NCI-H2227 treated with DMSO at 0.1 percent for 48 hours (cell line): ENCODE measurements around the gene DDA1.
"Not testable (repeated sequence)": the region's sequence is repeated elsewhere in the genome, so short reads cannot be mapped to it uniquely, and the experiment has no call there.

Source experiments
- DNase-seq: peaks from one replicate; lab custom pipeline; 2025; lab: John Stamatoyannopoulos, UW

DDA1 gene

DNA sequence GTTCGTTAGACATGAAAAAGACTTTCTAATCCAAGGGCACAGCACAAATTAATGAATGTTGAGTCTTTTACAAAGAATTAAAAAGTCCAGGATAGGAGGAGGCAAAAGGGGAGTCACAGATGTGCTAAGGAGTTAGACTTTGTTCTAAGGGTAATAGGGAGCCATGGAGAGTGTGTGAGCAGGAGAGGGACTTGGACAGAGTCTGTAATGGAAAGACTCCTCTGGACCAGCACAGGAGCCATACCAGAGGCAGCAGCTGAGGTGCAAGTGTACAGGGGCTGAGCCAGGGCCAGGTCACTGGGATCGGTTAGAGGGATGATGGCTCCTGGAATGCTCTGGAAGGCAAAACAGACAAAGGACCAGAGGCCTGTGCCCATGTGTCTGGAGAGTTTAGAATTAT is 38.5 kb downstream of the DDA1 start:
- no peak for DNase-seq

DNA sequence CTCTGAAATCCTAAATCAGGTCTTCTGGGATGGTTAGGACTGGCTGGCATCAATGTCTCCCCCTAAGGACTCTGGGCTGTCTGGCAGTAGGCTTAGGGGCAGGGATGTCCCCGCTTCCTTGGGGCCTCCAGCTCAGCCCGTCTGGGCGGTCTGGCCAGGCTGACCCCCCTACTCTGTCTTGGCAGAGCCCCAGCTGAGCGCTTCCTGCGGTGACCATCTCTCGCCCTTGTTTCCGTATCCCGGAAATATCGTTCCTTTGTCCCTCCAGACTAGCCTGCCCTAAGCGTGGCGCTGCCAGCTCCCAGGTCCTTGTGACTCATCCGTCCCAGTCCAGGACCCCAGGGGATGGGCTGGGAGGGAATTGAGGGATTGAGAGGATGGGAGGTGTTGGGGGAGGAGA is 39.3 kb downstream of the DDA1 start:
- peak; percentile 13 for DNase-seq

DNA sequence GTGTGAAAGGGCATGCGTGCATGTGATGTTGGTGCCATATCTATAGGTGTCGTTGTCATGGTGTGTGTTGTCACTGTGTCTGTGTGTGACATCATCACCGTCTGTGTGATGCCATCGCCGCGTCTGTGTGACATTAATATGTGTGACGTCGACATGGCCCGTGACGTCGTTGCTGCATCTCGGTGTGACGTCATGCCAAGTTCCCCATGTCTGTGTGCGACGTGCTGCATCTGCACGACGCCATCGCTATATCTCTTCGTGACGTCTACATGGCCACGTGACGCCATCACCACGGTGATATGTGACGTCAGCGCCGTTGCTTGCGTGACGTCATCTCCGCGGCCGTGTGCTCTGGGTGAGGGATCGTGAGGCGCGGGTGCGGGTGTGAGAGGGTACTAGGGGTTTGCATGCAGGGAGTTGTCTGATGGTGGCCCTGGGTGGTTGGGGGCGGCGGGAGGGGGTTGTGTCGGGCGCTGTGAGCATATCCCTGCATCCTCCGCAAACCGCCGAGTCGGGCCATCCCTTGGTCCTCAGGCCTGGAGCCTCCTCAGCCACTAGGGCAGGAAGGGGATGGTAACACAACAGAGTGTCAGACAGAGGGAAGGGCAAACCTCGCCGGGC is 42.6 kb downstream of the DDA1 start:
- no peak for DNase-seq

DNA sequence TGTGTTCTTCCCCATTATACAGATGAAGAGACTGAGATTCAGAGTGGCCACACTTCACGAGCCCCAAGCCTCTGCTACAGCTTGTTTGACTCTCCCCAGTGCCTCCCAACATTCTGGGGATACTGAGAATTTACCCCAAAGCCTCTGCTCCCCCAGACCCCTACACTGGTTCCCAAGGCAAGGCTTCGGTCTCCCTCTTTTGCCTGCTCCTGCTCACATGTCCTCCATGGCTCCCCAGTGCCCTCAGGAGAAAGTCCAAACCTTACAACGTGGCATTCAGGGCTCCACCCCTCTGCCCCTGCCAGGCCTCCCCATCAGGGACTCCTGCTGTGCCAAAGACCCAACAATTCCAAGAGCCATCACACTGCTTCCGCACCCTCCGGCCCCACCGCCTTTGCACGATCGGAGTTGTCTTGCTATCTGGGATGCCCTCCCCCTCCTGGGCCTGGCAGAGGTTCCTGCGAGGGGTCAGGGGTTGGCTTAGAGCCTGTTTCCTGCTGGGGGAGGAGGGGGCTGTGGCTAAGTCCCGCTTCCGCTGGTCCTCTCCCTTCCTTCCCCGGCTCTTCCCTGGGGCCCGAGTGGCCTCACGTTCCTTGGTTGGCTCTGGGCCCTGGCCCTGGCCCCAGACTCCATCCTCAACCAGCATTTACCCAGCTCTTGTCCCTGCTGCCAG is 43.4 kb downstream of the DDA1 start:
- DNase-seq = no peak

DNA sequence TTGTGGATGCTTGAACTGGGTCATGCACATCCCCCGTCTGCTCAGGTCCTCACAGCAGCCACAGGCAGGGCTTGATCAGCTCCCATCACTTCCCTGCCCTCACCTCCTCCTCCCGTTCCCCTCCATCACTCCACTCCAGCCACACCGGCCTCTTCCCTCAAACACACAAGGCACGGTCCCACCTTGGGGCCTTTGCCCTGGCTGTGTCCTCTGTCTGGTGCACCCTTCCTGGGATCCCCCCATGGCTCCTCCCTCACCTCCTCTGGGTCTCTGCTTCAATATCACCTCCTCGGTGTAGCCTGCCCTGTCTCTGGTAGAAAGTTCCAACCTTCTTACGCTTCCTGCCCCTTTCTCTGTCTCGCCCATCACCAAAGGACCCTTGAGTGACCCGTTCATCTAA is 44.0 kb downstream of the DDA1 start:
- DNase-seq = no peak

DNA sequence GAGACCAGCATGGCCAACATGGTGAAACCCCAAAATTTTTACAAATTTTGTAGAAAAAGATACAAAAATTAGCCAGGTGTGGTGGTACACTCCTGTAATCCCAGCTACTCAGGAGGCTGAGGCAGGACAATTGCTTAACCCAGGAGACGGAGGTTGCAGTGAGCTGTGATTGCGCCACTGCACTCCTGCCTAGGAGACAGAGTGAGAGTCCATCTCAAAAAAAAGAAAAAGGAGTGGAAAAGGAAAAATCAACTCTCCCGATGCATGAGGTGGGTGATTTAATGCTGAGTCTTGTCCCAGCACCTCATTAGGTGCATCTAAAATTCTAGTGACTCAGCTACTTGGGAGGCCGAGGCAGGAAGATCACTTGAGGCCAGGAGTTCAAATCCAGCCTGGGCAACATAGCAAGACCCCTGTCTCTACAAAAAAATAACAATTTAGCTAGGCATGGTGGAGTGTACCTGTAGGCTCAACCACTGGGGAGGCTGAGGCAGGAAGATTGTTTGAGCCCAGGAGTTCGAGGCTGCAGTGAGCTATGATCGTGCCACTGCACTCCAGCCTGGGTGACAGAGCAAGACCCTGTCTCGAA is 47.8 kb downstream of the DDA1 start:
- DNase-seq = no peak

DNA sequence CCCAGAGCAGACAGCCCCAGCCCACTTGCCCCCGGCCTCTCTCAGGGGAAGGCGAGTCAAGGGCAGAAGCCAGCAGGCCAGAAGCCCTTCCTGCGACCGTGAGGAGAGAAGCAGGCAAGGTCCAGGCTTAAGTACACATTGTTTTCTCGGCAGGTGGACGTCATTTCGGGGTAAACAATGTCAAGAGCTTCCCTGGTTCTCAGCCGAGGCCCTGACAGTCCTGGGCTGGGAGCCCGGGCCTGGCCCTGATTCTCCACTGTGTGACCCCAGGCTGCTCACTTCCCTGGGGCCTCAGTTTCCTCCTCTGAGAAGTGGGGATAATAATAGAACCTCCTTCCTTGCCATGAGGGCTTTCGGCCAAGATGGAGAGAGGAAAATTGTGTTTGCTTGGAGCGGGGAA is 48.4 kb downstream of the DDA1 start:
- no peak for DNase-seq

DNA sequence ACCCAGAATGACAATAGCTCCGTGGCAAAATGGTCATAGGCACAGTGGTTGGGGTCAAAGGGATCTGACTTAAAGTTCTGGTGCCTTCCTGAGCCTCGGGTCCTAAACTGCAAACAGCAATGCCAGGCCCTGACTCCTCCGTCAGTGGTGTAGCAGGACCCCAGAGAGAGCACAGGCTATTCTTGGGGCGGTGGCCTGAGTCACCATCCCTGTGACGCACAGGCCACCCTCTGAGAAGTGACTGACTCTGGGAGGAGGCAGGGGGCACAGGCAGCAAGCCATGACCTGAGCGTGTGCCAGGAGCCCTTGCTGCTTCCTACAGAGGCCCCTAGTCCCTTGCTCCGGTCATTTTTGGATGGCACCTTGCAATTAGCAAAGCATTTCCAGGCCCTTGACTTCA is 49.0 kb downstream of the DDA1 start:
- DNase-seq = no peak

DNA sequence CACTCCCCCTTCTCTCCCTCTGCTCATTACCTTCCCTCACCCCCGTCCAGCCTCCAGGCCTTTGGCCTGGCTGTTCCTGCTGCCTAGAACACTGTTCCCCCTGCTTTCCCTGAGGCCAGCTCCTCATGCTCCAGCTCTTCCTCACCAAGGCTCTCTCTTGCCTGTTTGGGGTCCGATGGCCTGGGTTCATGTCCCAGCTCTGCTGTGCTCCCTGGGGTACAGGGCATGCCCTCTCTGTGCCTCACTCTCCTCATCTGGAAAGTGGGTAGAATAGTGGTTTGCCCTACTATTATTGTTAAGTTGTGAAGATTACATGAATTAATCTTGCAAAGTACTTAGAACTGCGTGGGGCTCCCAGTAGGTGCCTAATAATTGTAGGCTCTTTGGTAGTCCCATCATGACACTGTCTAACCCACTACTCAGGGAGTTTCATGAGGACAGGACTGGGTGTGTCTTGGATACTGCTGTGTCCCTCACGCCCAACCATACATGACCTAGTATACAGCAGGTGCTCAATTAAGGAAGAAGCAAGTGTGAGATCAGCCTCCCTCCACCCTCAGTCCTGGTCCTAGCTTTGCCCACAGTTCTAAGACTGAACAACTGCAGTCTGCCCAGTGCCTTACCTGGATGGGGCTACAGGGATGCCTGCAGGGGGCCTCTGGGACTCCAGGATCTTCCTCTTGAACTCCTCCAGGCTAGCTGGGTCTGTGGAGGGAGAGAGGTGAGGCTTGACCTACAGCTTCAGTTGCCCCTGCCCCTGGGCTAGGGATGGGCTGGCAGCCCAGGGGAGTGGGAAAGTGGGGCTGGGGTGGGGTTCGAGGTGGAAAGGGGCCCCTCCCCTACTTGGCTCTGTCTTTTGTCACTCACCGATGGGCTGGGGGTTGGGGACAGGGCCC is 50.8 kb downstream of the DDA1 start:
- DNase-seq = no peak

DNA sequence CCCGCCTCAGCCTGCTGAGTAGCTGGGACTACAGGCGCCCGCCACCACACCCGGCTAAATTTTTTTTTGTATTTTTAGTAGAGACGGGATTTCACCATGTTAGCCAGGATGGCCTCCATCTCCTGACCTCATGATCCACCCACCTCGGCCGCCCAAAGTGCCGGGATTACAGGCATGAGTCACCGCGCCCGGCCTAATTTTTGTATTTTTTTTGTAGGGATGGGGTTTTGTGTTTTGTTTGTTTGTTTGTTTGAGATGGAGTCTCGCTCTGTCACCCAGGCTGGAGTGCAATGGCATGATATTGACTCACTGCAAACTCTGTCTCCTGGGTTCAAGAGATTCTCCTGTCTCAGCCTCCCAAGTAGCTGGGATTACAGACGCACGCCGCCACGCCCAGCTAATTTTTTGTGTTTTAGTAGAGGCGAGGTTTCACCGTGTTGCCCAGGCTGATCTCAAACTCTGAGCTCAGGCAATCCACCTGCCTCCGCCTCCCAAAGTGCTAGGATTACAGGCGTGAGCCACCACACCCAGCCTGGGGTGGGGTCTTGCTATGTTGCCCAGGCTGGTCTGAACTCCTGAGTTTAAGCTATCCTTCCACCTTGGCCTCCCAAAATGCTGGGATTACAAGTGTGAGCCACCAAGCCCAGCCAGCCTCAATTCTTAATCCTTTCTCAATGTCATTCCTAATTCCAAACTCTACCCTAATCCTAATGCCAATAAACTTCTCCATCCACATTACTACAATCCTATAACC is 54.7 kb downstream of the DDA1 start:
- not testable (repeated sequence) for DNase-seq

DNA sequence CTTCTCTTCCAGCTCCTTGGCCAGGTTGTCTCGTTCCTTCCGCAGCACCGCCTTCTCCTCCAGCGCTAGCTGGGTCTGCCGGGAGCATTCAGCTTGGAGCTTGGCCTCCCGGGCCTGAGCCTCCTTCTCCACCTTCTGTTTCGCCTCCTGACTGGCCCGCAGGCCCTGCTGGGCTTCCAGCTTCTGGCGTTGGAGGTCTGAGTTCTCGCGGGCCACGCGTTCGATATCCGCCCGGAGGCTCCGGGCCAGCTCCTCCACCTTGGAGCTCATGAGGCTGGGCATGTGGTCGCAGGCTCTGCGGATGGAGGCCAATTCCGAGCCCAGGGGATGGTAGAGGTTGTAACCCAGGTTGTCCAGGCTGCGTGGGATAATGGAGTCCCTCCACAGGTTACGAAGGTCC is 56.0 kb downstream of the DDA1 start:
- no peak for DNase-seq

DNA sequence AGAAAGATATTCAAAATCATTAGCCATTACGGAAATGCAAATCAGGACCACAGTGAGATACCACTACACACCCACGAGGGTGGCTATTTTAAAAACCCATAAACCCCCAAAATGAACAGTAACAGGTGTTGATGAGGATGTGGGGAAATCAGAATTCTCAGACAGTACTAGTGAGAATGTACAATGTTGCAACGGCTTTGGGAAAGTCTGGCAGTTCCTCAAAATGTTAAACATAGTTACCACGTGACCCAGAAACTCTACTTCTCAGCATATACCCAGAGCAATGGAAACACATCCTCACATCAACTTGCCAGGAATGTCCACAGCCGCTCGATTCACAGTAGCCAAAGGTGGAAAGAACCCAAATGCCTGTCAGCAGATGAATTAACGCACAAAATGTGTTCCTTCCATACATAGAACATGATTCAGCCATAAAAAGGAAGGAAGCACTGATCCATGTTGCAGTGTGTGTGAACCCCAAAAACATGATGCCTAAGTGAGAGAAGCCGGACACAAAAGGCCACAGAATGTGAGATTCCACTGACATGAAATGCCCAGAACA is 60.7 kb downstream of the DDA1 start:
- no peak for DNase-seq
